SK-N-SH treated with all-trans-retinoic acid at 6 μM for 48 hours (cell line): ENCODE measurements around the gene TMEM59.

Source experiments
- ATAC-seq: fragments of 200-7000 bp; cut with Tn5 transposase; 3 replicates; pipeline ENCODE4 v1.9.1; 2020; ENCODE audit warnings: mild to moderate bottlenecking, moderate library complexity
- BACH2 ChIP-seq: fragments of 250-450 bp; sonication (Bioruptor Pico); IDR thresholded peaks from 2 replicates; pipeline ENCODE4 v1.9.0; 2021; ENCODE audit warnings: mild to moderate bottlenecking, borderline replicate concordance
- CSDC2 ChIP-seq: fragments of 250-450 bp; sonication (Bioruptor Pico); IDR thresholded peaks from 2 replicates; pipeline ENCODE4 v1.5.0; 2020; ENCODE audit warnings: mild to moderate bottlenecking, moderate library complexity
- GLIS3 ChIP-seq: fragments of 250-450 bp; sonication (Bioruptor Pico); IDR thresholded peaks from 2 replicates; pipeline ENCODE4 v1.5.0; 2020; ENCODE audit warnings: mild to moderate bottlenecking, moderate library complexity
- ISL1 ChIP-seq: fragments of 250-450 bp; sonication (Bioruptor Pico); IDR thresholded peaks from 2 replicates; pipeline ENCODE4 v2.1.2; 2022; ENCODE audit warnings: mild to moderate bottlenecking, moderate library complexity
- OSR1 ChIP-seq: fragments of 250-450 bp; sonication (Bioruptor Pico); IDR thresholded peaks from 2 replicates; pipeline ENCODE4 v1.8.0; 2022; ENCODE audit warnings: moderate library complexity, mild to moderate bottlenecking, inconsistent platforms
- PPARA ChIP-seq: fragments of 250-450 bp; sonication (Bioruptor Pico); IDR thresholded peaks from 2 replicates; pipeline ENCODE4 v1.5.0; 2020; ENCODE audit warnings: mild to moderate bottlenecking, borderline replicate concordance
- RARB ChIP-seq: fragments of 250-450 bp; sonication (Bioruptor Pico); IDR thresholded peaks from 2 replicates; pipeline ENCODE4 v1.8.0; 2021; ENCODE audit warnings: mild to moderate bottlenecking, moderate library complexity
- TCF4 ChIP-seq: fragments of 250-450 bp; sonication (Bioruptor Pico); IDR thresholded peaks from 2 replicates; pipeline ENCODE4 v1.8.0; 2021; ENCODE audit warnings: mild to moderate bottlenecking, moderate library complexity, borderline replicate concordance
- TOX ChIP-seq: fragments of 250-450 bp; sonication (Bioruptor Pico); IDR thresholded peaks from 2 replicates; pipeline ENCODE4 v1.8.0; 2021; ENCODE audit warnings: mild to moderate bottlenecking, moderate library complexity, borderline replicate concordance
- ZFP30 ChIP-seq: fragments of 450-650 bp; formaldehyde crosslinking; IDR thresholded peaks from 2 replicates; pipeline ENCODE4 v1.5.0; 2022; ENCODE audit warnings: mild to moderate bottlenecking, moderate library complexity
- ZNF565 ChIP-seq: fragments of 450-650 bp; formaldehyde crosslinking; conservative IDR thresholded peaks from 2 replicates; pipeline ENCODE4 v1.5.0; 2020; ENCODE audit warnings: low read depth, mild to moderate bottlenecking, moderate library complexity
- ZNF70 ChIP-seq: fragments of 450-650 bp; formaldehyde crosslinking; IDR thresholded peaks from 2 replicates; pipeline ENCODE4 v1.5.0; 2020; ENCODE audit warnings: mild to moderate bottlenecking, moderate library complexity
- ZNF8 ChIP-seq: fragments of 450-650 bp; formaldehyde crosslinking; IDR thresholded peaks from 2 replicates; pipeline ENCODE4 v1.5.0; 2020; ENCODE audit warnings: mild to moderate bottlenecking, moderate library complexity
- TF ChIP-seq, protein P1 (sequence below): fragments of 250-450 bp; sonication (Bioruptor Pico); IDR thresholded peaks from 2 replicates; pipeline ENCODE4 v1.5.1; 2020; ENCODE audit warnings: low read depth, mild to moderate bottlenecking, moderate library complexity
- TF ChIP-seq, protein P2 (sequence below): fragments of 250-450 bp; sonication (Bioruptor Pico); IDR thresholded peaks from 2 replicates; pipeline ENCODE4 v1.5.0; 2020; ENCODE audit warnings: mild to moderate bottlenecking, moderate library complexity
- TF ChIP-seq, protein P3 (sequence below): fragments of 250-450 bp; sonication (Bioruptor Pico); IDR thresholded peaks from 2 replicates; pipeline ENCODE4 v1.5.1; 2021; ENCODE audit warnings: mild to moderate bottlenecking, moderate library complexity
- TF ChIP-seq, protein P4 (sequence below): fragments of 250-450 bp; sonication (Bioruptor Pico); IDR thresholded peaks from 2 replicates; pipeline ENCODE4 v1.8.0; 2021; ENCODE audit warnings: low read depth, mild to moderate bottlenecking, moderate library complexity, borderline replicate concordance

Gene TMEM59

DNA sequence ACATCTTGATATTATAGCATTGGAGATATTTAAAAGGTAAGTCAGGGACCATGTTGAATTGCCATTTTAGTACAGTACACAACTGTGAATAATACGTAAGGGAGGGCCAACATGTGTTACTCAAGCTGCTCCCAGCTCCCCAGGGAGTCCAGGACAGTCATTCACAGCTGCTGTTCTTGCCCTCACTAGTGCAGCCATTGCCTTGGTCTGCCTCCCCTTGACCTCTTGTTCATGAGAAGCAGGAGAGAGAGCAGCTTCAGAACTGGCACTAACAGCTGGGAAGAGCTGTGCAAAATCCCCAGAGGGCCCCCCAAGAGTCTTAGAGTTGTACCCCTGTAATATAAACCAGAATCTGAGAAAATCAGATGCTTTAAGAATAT, 16.8 kb upstream of the TMEM59 start (continued):
- TF ChIP-seq, protein P1, sequence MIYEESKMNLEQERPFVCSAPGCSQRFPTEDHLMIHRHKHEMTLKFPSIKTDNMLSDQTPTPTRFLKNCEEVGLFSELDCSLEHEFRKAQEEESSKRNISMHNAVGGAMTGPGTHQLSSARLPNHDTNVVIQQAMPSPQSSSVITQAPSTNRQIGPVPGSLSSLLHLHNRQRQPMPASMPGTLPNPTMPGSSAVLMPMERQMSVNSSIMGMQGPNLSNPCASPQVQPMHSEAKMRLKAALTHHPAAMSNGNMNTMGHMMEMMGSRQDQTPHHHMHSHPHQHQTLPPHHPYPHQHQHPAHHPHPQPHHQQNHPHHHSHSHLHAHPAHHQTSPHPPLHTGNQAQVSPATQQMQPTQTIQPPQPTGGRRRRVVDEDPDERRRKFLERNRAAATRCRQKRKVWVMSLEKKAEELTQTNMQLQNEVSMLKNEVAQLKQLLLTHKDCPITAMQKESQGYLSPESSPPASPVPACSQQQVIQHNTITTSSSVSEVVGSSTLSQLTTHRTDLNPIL (CRISPR knock-in tag): no peak
- TF ChIP-seq ZNF8 (CRISPR knock-in tag): no peak
- TF ChIP-seq, protein P2, sequence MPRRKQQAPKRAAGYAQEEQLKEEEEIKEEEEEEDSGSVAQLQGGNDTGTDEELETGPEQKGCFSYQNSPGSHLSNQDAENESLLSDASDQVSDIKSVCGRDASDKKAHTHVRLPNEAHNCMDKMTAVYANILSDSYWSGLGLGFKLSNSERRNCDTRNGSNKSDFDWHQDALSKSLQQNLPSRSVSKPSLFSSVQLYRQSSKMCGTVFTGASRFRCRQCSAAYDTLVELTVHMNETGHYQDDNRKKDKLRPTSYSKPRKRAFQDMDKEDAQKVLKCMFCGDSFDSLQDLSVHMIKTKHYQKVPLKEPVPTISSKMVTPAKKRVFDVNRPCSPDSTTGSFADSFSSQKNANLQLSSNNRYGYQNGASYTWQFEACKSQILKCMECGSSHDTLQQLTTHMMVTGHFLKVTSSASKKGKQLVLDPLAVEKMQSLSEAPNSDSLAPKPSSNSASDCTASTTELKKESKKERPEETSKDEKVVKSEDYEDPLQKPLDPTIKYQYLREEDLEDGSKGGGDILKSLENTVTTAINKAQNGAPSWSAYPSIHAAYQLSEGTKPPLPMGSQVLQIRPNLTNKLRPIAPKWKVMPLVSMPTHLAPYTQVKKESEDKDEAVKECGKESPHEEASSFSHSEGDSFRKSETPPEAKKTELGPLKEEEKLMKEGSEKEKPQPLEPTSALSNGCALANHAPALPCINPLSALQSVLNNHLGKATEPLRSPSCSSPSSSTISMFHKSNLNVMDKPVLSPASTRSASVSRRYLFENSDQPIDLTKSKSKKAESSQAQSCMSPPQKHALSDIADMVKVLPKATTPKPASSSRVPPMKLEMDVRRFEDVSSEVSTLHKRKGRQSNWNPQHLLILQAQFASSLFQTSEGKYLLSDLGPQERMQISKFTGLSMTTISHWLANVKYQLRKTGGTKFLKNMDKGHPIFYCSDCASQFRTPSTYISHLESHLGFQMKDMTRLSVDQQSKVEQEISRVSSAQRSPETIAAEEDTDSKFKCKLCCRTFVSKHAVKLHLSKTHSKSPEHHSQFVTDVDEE: no peak
- no peak for TF ChIP-seq BACH2 (CRISPR knock-in tag)
- no peak for TF ChIP-seq CSDC2
- no peak for TF ChIP-seq PPARA (CRISPR knock-in tag)
- TF ChIP-seq, protein P3, sequence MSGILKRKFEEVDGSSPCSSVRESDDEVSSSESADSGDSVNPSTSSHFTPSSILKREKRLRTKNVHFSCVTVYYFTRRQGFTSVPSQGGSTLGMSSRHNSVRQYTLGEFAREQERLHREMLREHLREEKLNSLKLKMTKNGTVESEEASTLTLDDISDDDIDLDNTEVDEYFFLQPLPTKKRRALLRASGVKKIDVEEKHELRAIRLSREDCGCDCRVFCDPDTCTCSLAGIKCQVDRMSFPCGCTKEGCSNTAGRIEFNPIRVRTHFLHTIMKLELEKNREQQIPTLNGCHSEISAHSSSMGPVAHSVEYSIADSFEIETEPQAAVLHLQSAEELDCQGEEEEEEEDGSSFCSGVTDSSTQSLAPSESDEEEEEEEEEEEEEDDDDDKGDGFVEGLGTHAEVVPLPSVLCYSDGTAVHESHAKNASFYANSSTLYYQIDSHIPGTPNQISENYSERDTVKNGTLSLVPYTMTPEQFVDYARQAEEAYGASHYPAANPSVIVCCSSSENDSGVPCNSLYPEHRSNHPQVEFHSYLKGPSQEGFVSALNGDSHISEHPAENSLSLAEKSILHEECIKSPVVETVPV: no peak
- TF ChIP-seq ZNF565 (CRISPR knock-in tag): no peak

DNA sequence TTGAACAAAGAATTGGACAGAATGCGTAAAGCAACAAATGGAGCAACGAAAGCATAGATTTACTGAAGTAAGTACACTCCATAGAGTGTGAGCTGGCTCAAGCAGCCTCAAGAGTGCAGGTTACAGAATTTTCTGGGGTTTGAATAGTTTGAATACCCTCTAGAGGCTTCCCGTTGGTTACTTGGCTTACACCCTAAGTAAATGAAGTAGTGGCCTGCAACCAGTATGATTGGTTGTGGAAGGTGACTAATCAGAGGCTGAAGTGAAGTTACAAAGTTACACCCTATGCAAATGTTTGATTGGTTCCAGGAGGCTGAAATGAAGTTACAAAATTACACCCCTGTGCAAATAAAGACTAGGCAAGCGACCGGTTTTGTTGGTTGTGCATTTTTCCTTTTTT, 11.3 kb upstream of the TMEM59 start:
- ATAC-seq: no peak
- TF ChIP-seq, protein P1 (CRISPR knock-in tag): no peak
- TF ChIP-seq PPARA (CRISPR knock-in tag) (no peak), ZNF70 (no peak), RARB (no peak), ZNF8 (CRISPR knock-in tag) (no peak), TOX (no peak), TCF4 (no peak)
- TF ChIP-seq, protein P2: no peak
- TF ChIP-seq, protein P4, sequence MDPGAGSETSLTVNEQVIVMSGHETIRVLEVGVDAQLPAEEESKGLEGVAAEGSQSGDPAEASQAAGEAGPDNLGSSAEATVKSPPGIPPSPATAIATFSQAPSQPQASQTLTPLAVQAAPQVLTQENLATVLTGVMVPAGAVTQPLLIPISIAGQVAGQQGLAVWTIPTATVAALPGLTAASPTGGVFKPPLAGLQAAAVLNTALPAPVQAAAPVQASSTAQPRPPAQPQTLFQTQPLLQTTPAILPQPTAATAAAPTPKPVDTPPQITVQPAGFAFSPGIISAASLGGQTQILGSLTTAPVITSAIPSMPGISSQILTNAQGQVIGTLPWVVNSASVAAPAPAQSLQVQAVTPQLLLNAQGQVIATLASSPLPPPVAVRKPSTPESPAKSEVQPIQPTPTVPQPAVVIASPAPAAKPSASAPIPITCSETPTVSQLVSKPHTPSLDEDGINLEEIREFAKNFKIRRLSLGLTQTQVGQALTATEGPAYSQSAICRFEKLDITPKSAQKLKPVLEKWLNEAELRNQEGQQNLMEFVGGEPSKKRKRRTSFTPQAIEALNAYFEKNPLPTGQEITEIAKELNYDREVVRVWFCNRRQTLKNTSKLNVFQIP (CRISPR knock-in tag): no peak
- TF ChIP-seq, protein P3: no peak

DNA sequence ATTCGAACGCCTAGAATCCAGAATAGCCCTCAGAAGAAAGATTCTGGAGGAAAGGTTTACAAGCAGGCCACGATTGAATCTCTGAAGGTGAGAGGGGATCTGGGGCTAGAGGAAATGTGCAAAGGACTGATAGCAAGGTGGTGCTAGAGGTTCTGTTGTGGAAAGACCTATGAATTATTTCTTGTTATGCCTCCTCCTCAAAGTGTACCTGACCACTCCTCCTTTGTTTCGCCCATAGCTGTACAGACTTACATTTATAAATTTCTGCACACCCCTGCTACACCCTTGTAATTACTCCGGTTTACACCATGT, 1.4 kb upstream of the TMEM59 start:
- ATAC-seq: no peak
- TF ChIP-seq ZNF8 (CRISPR knock-in tag) (no peak), PPARA (CRISPR knock-in tag) (no peak), ZNF70 (no peak), CSDC2 (no peak), ISL1 (no peak), ZNF565 (CRISPR knock-in tag) (no peak), OSR1 (CRISPR knock-in tag) (no peak), ZFP30 (no peak), GLIS3 (CRISPR knock-in tag) (no peak), RARB (no peak)
- TF ChIP-seq, protein P1 (CRISPR knock-in tag): no peak
- TF ChIP-seq, protein P2: no peak
- TF ChIP-seq, protein P3: no peak
